ENCODE measurements around the gene SLC12A2.

GRCh38 chr5:128053291-128053954 lies 30.1 kb upstream of the SLC12A2 start:
- TF ChIP-seq CTCF (conservative IDR thresholded peaks at IDR 0.05; ENCODE audit: low read depth, low read length), result no peak
- TF ChIP-seq SMC3 (IDR thresholded peaks at IDR 0.05; ENCODE audit: low read depth, low read length), result no peak
- TF ChIP-seq BHLHE40 (IDR thresholded peaks at IDR 0.05; ENCODE audit: low read depth, low read length), result no peak
- TF ChIP-seq USF2 (IDR thresholded peaks at IDR 0.05; ENCODE audit: low read depth, low read length), result no peak

Data from IMR-90 (cell line).